GM21717 (cell line): Measurements from ENCODE around the gene PKDREJ.
"Not testable (repeated sequence)": the region's sequence is repeated elsewhere in the genome, so short reads cannot be mapped to it uniquely, and the experiment has no call there.

Experiments used
- ATAC-seq: cut with Tn5 transposase; IDR thresholded peaks from one replicate; pipeline ENCODE4 v1.9.1; 2021; ENCODE audit warnings: mild to moderate bottlenecking, moderate library complexity; ENCODE audit not compliant: unreplicated experiment

Gene PKDREJ

DNA sequence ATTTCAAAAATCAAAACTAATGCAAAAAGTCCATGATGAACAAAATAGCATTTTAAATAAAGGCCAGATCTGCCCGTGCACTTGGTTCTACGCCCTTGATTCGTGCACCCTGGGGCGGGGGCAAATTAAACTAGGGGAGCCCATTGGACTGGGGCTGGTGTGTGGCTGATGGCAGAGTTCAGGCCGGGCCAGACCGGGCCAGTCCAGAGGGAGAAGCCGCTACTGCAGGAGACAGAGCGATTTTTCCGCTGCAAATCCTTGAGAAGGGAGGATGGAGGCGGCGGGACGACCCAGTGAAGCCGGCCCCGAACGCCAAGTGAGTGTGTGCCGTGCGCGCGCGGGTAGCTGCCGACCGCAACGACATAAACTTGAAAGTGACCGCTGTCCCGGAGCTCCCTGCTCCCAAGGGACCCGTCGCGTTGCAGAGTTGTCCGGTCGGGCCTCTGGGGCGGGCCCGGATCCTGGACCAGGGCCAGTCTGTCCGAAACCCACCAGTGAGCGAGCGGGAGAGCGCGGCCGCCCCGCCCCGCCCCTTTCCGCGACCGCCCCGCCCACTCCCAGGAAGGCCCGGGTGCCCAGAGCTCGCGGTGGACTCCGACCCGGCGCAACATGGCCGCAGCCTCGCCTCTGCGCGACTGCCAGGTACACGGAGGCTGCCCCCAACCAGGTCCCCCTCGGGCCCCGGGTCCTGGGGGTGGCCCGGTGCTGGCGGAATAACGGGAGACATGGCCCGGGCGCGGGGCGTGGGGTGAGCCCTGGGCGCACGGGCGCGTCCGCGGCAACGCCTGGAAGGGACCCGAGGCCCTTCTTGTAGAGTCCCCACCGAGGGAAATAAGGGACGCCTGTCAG is 4.5 kb upstream of the PKDREJ start, which contains the start of gene TTC38:
TTC38 (plus strand) TSS at position 578 of the 849 bp plus-strand sequence; CDS start at position 610, 32 bp downstream.
- peak; percentile 49 for ATAC-seq

DNA sequence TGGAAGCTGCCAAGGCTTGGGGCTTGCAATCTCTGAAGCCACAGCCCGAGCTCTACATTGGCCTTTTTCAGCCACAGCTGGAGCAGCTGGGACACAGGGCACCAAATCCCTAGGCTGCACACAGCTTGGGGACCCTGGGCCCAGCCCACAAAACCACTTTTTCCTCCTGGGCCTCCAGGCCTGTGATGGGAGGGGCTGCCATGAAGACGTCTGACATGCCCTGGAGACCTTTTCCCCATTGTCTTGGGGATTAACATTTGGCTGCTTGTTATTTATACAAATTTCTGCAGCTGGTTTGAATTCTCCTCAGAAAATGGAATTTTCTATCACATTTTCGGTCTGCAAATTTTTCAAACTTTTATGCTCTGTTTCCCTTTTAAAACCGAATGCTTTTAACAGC is 2.5 kb upstream of the PKDREJ start:
- ATAC-seq, result not testable (repeated sequence)

DNA sequence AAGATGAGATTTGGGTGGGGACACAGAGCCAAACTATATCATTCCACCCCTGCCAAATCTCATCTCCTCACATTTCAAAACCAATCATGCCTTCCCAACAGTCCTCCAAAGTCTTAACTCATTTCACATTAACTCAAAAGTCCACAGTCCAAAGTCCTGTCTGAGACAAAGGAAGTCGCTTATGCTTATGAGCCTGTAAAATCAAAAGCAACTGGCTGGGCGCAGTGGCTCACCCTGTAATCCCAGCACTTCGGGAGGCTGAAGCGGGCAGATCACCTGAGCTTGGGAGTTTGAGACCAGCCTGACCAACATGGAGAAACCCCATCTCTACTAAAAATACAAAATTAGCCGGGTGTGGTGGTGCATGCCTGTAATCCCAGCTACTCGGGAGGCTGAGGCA is 1.4 kb upstream of the PKDREJ start:
- ATAC-seq, result not testable (repeated sequence)

- ATAC-seq, result no peak
These were observed 511 bp downstream of the PKDREJ start for GRCh38 chr22:46262449-46263215.

GRCh38 chr22:46260038-46260437 is 3.1 kb downstream of the PKDREJ start:
- no peak for ATAC-seq

GRCh38 chr22:46259374-46259773 is 3.8 kb downstream of the PKDREJ start:
- ATAC-seq, result no peak

DNA sequence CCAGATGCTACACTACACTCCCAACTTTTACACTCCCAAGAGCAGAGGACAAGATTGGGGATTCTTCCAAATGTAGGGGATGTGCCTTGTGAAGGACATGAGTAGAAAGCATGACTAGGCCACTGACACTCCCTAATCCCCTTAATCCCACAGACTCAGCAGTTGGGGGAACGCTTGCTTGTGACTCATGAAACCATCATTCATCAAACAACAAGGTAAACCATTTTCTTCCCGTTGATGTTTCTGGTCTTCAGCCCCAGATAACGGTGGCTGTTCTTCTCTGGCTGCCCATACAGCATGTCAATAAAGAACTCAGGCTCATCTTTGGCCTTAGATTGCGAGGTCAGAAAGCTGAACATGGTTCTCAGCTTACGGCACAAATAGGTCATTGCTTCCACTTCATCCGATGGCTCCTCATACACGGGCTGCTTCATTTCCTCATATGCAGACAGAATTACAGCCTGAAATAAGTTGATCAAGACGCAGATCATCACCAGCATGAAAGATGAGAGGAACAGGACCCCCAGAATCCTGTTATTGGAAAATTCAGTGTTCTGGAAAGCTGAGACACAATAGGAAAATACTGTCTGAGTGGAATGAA is 6.7 kb downstream of the PKDREJ start:
- no peak for ATAC-seq

GRCh38 chr22:46251816-46252380 is 11.2 kb downstream of the PKDREJ start:
- no peak for ATAC-seq

- ATAC-seq, result no peak
These were observed 11.9 kb downstream of the PKDREJ start for GRCh38 chr22:46251266-46251665.

GRCh38 chr22:46250783-46251125 is 12.4 kb downstream of the PKDREJ start:
- peak; percentile 9 for ATAC-seq

DNA sequence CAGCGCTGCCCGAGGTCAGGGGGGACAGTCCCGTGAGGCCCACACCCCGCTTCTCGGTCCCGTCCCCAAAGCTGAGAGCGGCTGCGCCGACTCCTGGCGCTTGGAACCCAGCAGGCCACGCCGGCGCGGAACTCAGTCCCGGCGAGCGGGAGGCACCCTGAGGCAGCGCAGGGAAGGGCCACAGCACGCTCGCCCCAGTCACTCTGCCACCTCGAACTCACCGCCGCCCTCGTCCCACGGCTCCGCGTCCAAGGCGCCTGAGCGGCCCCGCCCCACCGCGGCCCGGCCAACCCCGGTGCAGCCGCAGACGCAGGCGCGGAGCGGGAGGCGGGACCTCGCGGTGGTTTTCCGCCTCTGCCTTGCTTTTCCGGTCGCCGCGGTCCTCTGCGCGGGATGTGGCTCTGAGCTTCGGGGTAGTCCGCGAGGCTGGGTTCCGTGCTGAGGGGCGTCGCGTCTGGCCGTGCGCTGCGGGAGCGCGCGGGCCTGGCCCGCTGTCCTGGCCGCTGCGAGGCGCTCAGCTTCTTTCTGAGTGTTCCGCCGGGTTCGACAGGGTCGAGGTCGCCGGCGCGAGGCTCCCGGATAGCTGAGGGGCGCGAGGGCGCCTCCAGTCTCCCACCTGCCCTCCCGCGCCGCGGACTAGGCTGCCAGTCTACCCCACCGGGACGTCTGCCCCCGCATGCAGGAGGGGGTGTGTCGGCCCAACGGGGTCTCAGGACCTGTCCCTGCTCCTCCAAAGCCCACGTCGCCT is 12.9 kb downstream of the PKDREJ start, which contains the start of gene CDPF1:
CDPF1 (minus strand) TSS at position 259 of the 748 bp plus-strand sequence. CDS start 2,009 bp downstream, outside the sequence.
- peak; percentile 67 for ATAC-seq

DNA sequence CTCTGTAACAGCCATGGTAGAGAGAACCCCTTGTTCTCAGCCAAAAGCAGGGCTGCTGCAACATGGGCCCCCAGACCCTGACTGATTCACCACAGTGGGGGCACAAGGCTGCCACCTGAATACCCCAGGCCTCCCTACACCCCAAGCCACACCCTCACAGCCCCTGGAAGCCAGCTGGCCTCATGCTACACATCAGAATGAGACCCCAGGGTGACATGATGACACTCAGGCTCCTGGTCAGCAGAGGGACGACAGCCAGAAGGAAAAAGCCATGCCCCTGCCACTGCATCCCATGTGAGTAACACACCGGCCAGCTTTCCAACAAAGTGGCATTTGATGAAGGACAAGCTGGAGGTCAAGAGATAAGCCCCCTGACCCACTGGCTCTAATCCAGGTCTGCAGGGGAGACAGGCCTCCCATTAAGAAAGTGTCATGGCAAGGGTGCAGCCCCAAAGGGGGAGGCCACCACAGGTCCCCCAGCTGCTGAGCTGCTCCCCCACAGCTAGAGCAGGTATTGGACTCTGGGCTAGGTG is 15.6 kb downstream of the PKDREJ start:
- no peak for ATAC-seq

DNA sequence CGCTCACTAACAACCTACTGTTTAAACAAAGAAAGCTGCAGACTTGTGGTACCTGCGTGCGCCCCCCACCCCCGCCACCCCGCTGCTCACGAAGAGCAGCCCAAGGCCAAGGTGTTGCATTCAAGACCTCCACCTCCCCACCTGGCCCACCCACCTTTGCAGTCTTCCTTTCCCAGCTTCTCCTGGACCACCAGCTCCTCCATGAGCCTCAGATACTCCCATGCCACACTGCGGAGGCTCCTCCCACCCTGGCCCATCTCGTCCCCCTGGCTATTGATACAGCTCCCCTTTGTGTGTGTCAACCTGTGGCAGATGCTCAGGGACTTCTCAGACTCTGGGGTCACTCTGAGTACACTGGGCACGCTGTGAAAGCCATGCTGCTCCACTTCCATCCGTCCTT is 17.0 kb downstream of the PKDREJ start:
- no peak for ATAC-seq

DNA sequence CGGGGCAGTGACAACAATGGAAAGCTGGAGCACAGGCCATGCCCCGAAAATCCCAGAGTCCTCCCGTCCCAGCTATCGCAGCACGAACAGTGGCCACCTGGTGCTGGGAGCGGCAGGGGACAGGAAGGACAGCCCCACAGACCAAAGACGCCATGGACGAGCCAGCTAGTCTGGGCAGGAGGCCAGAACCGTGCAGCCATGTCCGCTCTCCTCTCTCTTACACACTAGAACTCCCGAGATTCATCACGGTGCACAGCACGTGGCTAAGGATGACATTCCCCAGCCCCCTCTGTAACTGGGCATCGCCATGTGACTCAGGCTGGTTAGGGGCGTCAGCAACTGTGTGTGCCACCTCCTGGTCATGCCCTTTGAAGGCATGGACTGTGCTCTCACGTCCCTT is 17.6 kb downstream of the PKDREJ start:
- no peak for ATAC-seq

DNA sequence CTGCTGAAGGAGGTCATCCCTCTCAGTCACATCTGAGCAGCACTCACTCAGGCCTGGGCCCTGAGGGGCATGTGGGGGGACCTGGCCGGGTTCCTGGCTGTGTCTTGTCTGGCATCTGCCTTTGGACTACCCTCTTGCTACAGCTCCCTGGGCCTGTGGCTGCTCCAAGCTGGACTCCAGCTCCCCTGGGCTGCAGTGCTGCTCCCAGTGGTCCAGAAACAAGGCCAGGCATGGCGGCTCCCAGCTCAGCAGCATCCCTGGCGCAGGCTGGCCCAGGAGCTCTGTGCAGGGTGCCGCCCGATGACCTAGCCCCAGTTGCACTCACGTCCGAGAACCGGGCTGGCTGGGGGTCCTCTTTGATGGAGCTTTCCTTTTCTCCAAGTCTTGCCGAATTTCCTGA is 18.4 kb downstream of the PKDREJ start:
- ATAC-seq, result no peak

GRCh38 chr22:46242076-46242475 is 21.1 kb downstream of the PKDREJ start:
- ATAC-seq, result no peak

DNA sequence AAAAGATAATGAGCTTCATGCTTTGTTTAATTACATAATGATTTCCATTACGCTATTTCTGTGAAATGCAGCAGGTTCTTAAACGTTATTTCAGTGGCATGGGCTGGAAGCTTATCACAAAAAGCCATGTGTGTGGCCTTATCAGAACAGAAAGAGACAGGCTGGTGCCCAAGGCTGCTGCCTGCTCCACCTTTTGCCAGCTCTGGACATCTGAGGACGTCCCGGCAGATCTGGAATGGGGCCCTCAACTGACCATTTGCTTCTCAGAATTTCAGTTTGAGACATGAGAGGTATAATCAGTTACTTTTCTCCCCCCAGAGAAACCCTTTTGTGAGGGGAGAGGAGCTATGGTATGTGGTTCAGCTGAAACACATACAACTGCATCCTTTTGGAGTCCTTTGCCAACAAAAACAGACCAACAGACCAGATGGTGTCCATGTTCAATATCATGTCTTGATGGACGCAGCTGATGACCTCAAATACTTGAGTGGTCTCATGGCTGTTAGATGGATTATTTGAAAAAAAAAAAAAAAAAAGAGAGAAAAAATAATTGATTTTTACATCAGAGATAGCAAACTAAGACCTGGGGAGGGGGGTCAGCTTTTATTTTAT is 21.6 kb downstream of the PKDREJ start:
- ATAC-seq, result no peak

DNA sequence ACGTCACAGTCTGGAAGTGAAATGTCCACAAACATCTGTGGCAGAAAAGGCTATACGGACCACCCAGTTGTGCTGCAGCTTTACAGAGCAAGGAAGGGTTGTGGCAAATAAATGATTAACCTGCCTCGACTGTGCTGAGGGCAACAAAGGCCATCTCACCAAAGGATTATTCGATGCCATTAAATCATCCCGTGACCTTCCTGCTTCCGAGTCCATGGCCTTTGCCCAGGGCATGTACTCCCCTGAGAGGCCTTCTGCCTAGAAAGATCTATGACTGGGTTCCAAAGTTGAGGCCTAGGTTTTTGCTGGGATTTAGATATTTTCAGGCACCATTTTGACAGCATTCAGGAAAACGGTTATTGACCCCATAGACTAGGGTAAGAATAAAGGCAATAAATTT is 22.2 kb downstream of the PKDREJ start:
- ATAC-seq, result no peak

DNA sequence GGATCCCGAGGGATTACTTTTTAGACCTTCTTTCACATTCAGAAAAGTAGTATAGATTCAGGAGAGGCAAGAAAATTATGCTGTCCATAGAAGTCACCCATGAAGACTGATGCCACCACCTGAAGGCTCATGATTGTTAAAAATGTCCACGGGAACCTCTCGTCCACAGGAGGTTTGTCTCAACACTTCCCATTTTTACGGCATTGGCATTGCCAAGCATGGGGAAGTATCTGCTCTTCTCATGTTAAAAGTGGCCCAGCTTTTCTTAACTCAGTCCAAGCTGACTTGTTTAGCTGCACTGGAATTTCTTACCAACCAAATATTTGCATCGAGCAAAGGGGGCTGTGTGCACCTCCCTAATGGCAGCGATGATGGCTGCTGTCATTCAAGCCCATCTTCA is 22.6 kb downstream of the PKDREJ start:
- no peak for ATAC-seq

DNA sequence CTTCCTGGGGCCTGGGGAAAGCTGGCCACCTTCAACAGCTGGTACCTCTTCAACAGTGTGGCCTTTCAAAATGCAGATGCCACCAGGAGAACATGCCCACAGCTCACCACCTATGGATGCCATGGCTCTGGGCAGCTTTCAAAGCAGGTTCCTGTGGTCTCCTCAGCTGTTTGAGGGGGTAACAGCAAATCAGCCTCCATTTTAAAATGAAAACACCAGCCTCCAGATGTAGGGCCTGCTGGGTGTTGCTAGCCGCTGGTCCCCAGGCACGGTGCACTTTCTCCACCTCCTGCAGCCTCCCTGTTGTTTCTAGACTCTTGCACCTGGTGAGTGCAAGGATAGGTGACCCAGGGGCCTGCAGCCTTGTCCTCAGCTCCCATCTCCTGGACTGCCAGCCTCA is 23.1 kb downstream of the PKDREJ start:
- no peak for ATAC-seq
